Vagina (tissue), 2 donors: Measurements from ENCODE around the gene CPHXL. TPM values are rescaled to one million over a fixed set of nuclear protein-coding genes. Genes with fewer than 3 reads are reported as not detected.

Experiments used
- DNase-seq, 2 donors: peaks; one replicate each; pipeline ENCODE4 v3.0.0-alpha.2; 2017; ENCODE audit errors: extremely low spot score in 2 of 2
- H3K27ac ChIP-seq: fragments of 200-600 bp; sonication (generic); one replicate; pipeline ENCODE4 v1.5.1; 2019
- H3K27me3 ChIP-seq: fragments of 200-600 bp; sonication (generic); one replicate; pipeline ENCODE4 v1.5.1; 2019
- H3K36me3 ChIP-seq, 2 donors: fragments of 200-600 bp; sonication (generic); one replicate each; pipeline ENCODE4 v1.5.1; 2017 to 2019
- H3K4me1 ChIP-seq: fragments of 200-600 bp; sonication (generic); one replicate; pipeline ENCODE4 v1.5.1; 2019
- H3K4me3 ChIP-seq, 2 donors: fragments of 200-600 bp; sonication (generic); 1 replicate in 1 of 2; 2 replicates in 1 of 2; pipeline ENCODE4 v1.5.1; 2016 to 2019
- H3K9me3 ChIP-seq: fragments of 200-600 bp; sonication (generic); one replicate; pipeline ENCODE4 v1.5.1; 2019
- POLR2A ChIP-seq, 2 donors: fragments of 450-650 bp; IDR thresholded peaks; one replicate each; pipeline ENCODE4 v1.6.1; 2017; ENCODE audit warnings: antibody characterized with exemption in 2 of 2, mild to moderate bottlenecking in 2 of 2, moderate library complexity in 2 of 2
- POLR2AphosphoS5 ChIP-seq, 2 donors: sonication (generic); formaldehyde crosslinking; IDR thresholded peaks; one replicate each; pipeline ENCODE4 v1.9.0; 2017; ENCODE audit warnings: antibody characterized with exemption in 2 of 2, mild to moderate bottlenecking in 2 of 2, low read depth in 1 of 2; ENCODE audit not compliant: insufficient read depth in 1 of 2
- intact Hi-C: fragments of 100-400 bp; cut with DNase I; formaldehyde crosslinking; loops from one replicate; pipeline ENCODE4 v1.15.1; 2023
- total RNA-seq: library from RNA; depleted of rRNA; stranded (reverse); fragments of >200 nt; gene quantifications from one replicate; pipeline ENCODE4 v1.2.3, GENCODE V29; 2016
- TF ChIP-seq, protein P1 (sequence below), 3 experiments: fragments of 450-650 bp in 2 of 3; fragments of 200-600 bp in 1 of 3; sonication (generic) in 1 of 3; IDR thresholded peaks; one replicate each; pipeline ENCODE4 v1.5.1; 2017 to 2019; ENCODE audit warnings: antibody characterized with exemption in 3 of 3, mild to moderate bottlenecking in 2 of 3, moderate library complexity in 2 of 3

CPHXL gene
- total RNA-seq, 1 donor from 2014 or later = not detected

DNA sequence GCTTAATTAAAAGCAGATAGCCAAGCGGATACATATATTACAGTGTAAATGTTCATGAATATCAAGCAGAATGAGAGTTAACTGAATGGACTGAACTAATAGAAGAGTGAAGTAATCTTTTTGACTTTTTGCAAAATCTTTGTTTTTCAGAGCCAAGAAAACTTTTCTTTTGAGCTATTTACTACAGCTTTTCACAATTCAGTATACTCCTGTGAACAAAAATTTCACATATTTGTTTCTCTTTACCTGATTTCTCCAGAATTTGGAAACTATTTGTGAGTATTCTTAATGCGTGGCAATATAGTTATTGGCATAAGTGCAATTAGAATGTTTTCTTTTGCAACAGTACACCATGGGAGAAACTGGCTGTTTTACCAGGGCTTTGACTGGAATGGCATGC lies 15.9 kb downstream of the CPHXL start:
- no peaks in the 10 kb centered on the region for H3K4me1 ChIP-seq
- no peaks in the 10 kb centered on the region for H3K27me3 ChIP-seq
- H3K36me3 ChIP-seq = no peaks in the 10 kb centered on the region
- H3K27ac ChIP-seq = no peak overlapping the region
- intact Hi-C loops = no loop called here
- peaks cover 16% of the 10 kb centered on the region for H3K9me3 ChIP-seq
- no peak for DNase-seq
- no peak overlapping the region for H3K4me3 ChIP-seq
- TF ChIP-seq POLR2A (IDR thresholded peaks at IDR 0.05) (no peak), POLR2AphosphoS5 (IDR thresholded peaks at IDR 0.05; ENCODE audit: insufficient read depth in 1 of 2, low read depth in 1 of 2) (no peak)
- TF ChIP-seq, protein P1, sequence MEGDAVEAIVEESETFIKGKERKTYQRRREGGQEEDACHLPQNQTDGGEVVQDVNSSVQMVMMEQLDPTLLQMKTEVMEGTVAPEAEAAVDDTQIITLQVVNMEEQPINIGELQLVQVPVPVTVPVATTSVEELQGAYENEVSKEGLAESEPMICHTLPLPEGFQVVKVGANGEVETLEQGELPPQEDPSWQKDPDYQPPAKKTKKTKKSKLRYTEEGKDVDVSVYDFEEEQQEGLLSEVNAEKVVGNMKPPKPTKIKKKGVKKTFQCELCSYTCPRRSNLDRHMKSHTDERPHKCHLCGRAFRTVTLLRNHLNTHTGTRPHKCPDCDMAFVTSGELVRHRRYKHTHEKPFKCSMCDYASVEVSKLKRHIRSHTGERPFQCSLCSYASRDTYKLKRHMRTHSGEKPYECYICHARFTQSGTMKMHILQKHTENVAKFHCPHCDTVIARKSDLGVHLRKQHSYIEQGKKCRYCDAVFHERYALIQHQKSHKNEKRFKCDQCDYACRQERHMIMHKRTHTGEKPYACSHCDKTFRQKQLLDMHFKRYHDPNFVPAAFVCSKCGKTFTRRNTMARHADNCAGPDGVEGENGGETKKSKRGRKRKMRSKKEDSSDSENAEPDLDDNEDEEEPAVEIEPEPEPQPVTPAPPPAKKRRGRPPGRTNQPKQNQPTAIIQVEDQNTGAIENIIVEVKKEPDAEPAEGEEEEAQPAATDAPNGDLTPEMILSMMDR (IDR thresholded peaks at IDR 0.05) = no peak

DNA sequence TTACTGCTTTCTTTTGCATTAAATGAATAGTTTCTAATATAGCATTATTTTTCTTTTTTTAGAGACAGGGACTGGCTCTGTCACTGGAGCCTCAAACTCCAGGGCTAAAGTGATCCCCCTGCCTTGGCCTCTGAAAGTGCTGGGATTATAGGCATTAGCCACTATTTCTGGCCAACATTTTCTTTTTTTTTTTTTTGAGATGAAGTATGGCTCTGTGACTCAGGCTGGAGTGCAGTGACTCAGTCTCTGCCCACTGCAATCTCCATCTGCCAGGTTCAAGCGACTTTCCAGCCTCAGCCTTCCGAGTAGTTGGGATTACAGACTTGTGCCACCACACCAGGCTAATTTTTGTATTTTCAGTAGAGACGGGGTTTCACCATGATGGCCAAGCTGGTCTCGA lies 23.0 kb downstream of the CPHXL start:
- no peak overlapping the region for H3K4me3 ChIP-seq
- no peaks in the 10 kb centered on the region for H3K36me3 ChIP-seq
- H3K27me3 ChIP-seq = no peaks in the 10 kb centered on the region
- TF ChIP-seq, protein P1 (IDR thresholded peaks at IDR 0.05) = no peak
- TF ChIP-seq POLR2A (IDR thresholded peaks at IDR 0.05) = no peak
- no peak for TF ChIP-seq POLR2AphosphoS5 (IDR thresholded peaks at IDR 0.05; ENCODE audit: insufficient read depth in 1 of 2, low read depth in 1 of 2)
- no peaks in the 10 kb centered on the region for H3K9me3 ChIP-seq
- no peak overlapping the region for H3K27ac ChIP-seq
- DNase-seq = no peak
- no peaks in the 10 kb centered on the region for H3K4me1 ChIP-seq
- intact Hi-C loops = no loop called here

DNA sequence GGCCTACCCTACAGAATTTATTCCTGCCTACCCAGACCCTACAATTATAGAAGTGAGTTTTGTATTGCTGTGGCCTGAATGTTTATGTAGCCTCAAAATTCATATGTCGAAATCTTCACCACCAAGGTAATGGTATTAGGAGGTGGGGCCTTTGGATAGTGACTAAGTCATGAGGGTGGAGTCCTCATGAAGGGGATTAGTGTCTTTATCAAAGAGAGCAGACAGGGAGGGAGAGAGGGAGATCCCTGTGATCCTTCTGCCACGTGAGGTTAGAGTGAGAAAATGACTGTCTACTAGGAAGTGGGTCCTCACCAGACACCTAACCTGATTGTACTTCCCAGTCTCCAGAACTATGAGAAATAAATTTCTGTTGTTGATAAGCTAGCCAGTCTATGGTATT lies 24.0 kb downstream of the CPHXL start:
- intact Hi-C loops = no loop called here
- H3K4me3 ChIP-seq = no peak overlapping the region
- TF ChIP-seq, protein P1 (IDR thresholded peaks at IDR 0.05) = no peak
- TF ChIP-seq POLR2A (IDR thresholded peaks at IDR 0.05) (no peak), POLR2AphosphoS5 (IDR thresholded peaks at IDR 0.05; ENCODE audit: insufficient read depth in 1 of 2, low read depth in 1 of 2) (no peak)

DNA sequence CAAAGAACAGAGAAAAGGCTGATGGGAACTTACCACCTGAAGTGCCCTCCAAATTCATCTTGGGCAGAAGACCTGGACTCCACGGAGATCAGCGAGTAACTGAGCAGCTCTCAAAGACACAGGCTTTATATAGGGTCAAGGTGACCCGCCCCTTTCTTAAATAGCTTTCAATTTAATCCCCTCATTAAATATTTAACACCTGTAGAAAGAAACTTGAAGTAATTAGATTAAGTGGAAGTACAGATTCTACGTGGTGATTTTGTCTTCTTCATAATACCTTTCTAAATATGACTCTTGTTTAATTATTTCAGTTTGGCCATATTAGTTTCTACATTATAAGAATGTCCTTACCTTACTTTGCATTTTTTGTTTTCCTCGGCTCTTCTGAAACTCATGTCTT lies 24.9 kb downstream of the CPHXL start, which contains the start of gene DUXB:
Gene DUXB, minus strand, starts transcription at position 101 of the 400 bp plus-strand sequence. Its CDS starts 43 bp downstream, at position 58.
- H3K9me3 ChIP-seq = no peaks in the 10 kb centered on the region
- no peaks in the 10 kb centered on the region for H3K36me3 ChIP-seq
- TF ChIP-seq POLR2AphosphoS5 (IDR thresholded peaks at IDR 0.05; ENCODE audit: insufficient read depth in 1 of 2, low read depth in 1 of 2) = no peak
- no peak for TF ChIP-seq POLR2A (IDR thresholded peaks at IDR 0.05)
- TF ChIP-seq, protein P1 (IDR thresholded peaks at IDR 0.05) = no peak
- intact Hi-C loops = no loop called here
- no peaks in the 10 kb centered on the region for H3K27me3 ChIP-seq
- H3K27ac ChIP-seq = no peak within 1 kb of the TSS
- H3K4me1 ChIP-seq = no peaks in the 10 kb centered on the region
- DNase-seq = no peak
- no peak within 1 kb of the TSS for H3K4me3 ChIP-seq

More for the DNA sequence above, 24.0 kb downstream of the CPHXL start:
- no peak for DNase-seq
- Histone ChIP-seq H3K4me1 (no peaks in the 10 kb centered on the region), H3K36me3 (no peaks in the 10 kb centered on the region), H3K27me3 (no peaks in the 10 kb centered on the region), H3K27ac (no peak overlapping the region), H3K9me3 (no peaks in the 10 kb centered on the region)

DNA sequence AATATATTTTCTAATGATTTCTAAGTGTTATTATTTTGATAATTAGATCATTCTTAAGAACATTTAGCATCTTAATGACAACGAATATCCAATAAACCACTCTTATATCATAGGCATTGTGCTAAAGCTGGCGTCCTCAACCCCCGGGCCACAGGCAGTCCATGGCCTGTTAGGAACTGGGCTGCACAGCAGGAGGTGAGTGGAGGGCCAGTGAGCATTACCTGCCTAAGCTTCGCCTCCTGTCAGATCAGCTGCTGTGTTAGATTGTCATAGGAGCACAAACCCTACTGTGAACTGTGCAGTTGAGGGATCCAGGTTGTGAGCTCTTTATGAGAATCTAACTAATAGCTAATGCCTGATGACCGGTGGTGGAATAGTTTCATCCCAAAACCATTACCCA lies 28.7 kb downstream of the CPHXL start:
- DNase-seq = no peak
- H3K9me3 ChIP-seq = no peaks in the 10 kb centered on the region
- H3K27me3 ChIP-seq = no peaks in the 10 kb centered on the region
- H3K27ac ChIP-seq = no peak overlapping the region
- H3K36me3 ChIP-seq = no peaks in the 10 kb centered on the region
- H3K4me3 ChIP-seq = no peak overlapping the region
- TF ChIP-seq, protein P1 (IDR thresholded peaks at IDR 0.05) = no peak
- TF ChIP-seq POLR2AphosphoS5 (IDR thresholded peaks at IDR 0.05; ENCODE audit: insufficient read depth in 1 of 2, low read depth in 1 of 2) = no peak
- TF ChIP-seq POLR2A (IDR thresholded peaks at IDR 0.05) = no peak
- H3K4me1 ChIP-seq = no peaks in the 10 kb centered on the region
- intact Hi-C loops = no loop called here
